ENCODE measurements around the gene MEOX2. TPM values are rescaled to one million over a fixed set of nuclear protein-coding genes. Genes with fewer than 3 reads are reported as not detected.

Gene MEOX2
- polyA plus RNA-seq, 2 of the 4 experiments (the other 2 are of a cell fraction): not detected

- Histone ChIP-seq H3K9me3 (no peaks in the 10 kb centered on the region), H3K4me1 (peaks cover 4% of the 10 kb centered on the region; the same call in 1 of the 3 replicates), H3K4me2 (no peak overlapping the region), H3K4me3 (no peak overlapping the region), H3K27ac (no peak overlapping the region)
- ChIA-PET CTCF (no interaction called here), POLR2A (no interaction called here)
- no peak for FAIRE-seq
- ATAC-seq: no peak
- DNase-seq (ENCODE audit: low read depth in 1 of 2, low spot score in 1 of 2): no peak
- TF ChIP-seq FOSB (CRISPR knock-in tag; IDR thresholded peaks at IDR 0.05) (no peak), FOSL2 (IDR thresholded peaks at IDR 0.05) (no peak), FOSL2 (CRISPR knock-in tag; IDR thresholded peaks at IDR 0.05) (peak; percentile 69)
- 45% methylated on average over 2 of the region's 2 CpGs for WGBS (ENCODE audit: missing lambda C conversion rate)
Observed at GRCh38 chr7:15621468-15621867, 65.0 kb downstream of the MEOX2 start.

GRCh38 chr7:15620491-15621185, 65.8 kb downstream of the MEOX2 start:
- ChIA-PET CTCF (no interaction called here), POLR2A (no interaction called here)
- H3K4me2 ChIP-seq: peak overlapping the region; percentile 16; the same call in 2 of the 3 replicates
- H3K4me3 ChIP-seq: no peak overlapping the region
- TF ChIP-seq ESRRA (IDR thresholded peaks at IDR 0.05; ENCODE audit: borderline replicate concordance, low read length) (no peak), NR3C1 (IDR thresholded peaks at IDR 0.05) (no peak), CBX2 (IDR thresholded peaks at IDR 0.05; ENCODE audit: borderline replicate concordance, low read depth) (no peak), FOSL2 (IDR thresholded peaks at IDR 0.05) (no peak), FOSL2 (CRISPR knock-in tag; IDR thresholded peaks at IDR 0.05) (no peak), JUNB (IDR thresholded peaks at IDR 0.05) (no peak), HMGXB4 (CRISPR knock-in tag; IDR thresholded peaks at IDR 0.05; ENCODE audit: borderline replicate concordance) (no peak), FOXS1 (CRISPR knock-in tag; IDR thresholded peaks at IDR 0.05) (no peak), MAZ (IDR thresholded peaks at IDR 0.05; ENCODE audit: borderline replicate concordance, low read depth, low read length) (no peak), RARB (CRISPR knock-in tag; IDR thresholded peaks at IDR 0.05) (no peak), GATA3 (IDR thresholded peaks at IDR 0.05; ENCODE audit: borderline replicate concordance) (no peak), HDAC2 (IDR thresholded peaks at IDR 0.05) (no peak), RAD21 (conservative IDR thresholded peaks at IDR 0.05 in 1 of 2, IDR thresholded peaks at IDR 0.05 in 1 of 2) (no peak), POLR2AphosphoS2 (conservative IDR thresholded peaks at IDR 0.05; ENCODE audit: low read length) (no peak), RNF2 (IDR thresholded peaks at IDR 0.05; ENCODE audit: borderline replicate concordance, low read depth) (no peak), ZSCAN20 (CRISPR knock-in tag; IDR thresholded peaks at IDR 0.05) (no peak), CHD4 (IDR thresholded peaks at IDR 0.05; ENCODE audit: borderline replicate concordance) (no peak)
- TF ChIP-seq, protein P1, sequence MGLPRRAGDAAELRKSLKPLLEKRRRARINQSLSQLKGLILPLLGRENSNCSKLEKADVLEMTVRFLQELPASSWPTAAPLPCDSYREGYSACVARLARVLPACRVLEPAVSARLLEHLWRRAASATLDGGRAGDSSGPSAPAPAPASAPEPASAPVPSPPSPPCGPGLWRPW (IDR thresholded peaks at IDR 0.05): no peak
- TF ChIP-seq, protein P2, sequence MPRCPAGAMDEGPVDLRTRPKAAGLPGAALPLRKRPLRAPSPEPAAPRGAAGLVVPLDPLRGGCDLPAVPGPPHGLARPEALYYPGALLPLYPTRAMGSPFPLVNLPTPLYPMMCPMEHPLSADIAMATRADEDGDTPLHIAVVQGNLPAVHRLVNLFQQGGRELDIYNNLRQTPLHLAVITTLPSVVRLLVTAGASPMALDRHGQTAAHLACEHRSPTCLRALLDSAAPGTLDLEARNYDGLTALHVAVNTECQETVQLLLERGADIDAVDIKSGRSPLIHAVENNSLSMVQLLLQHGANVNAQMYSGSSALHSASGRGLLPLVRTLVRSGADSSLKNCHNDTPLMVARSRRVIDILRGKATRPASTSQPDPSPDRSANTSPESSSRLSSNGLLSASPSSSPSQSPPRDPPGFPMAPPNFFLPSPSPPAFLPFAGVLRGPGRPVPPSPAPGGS (IDR thresholded peaks at IDR 0.05): no peak
- WGBS (ENCODE audit: missing lambda C conversion rate): 22% methylated on average over 6 of the region's 6 CpGs
- no peak overlapping the region for H3K27ac ChIP-seq
- ATAC-seq (no peak), FAIRE-seq (peak; percentile 23), DNase-seq (ENCODE audit: low read depth in 1 of 2, low spot score in 1 of 2) (no peak)
- H3K9me3 ChIP-seq: no peaks in the 10 kb centered on the region
- peaks cover 4% of the 10 kb centered on the region; the same call in 1 of the 3 replicates for H3K4me1 ChIP-seq

- WGBS (ENCODE audit: missing lambda C conversion rate): 76% methylated on average over 2 of the region's 2 CpGs
- ChIA-PET POLR2A (no interaction called here), CTCF (no interaction called here)
- Histone ChIP-seq H3K27ac (no peak overlapping the region), H3K4me1 (peaks cover 4% of the 10 kb centered on the region; the same call in 1 of the 3 replicates), H3K4me2 (no peak overlapping the region), H3K4me3 (no peak overlapping the region), H3K9me3 (no peaks in the 10 kb centered on the region)
- no peak for DNase-seq (ENCODE audit: low read depth in 1 of 2, low spot score in 1 of 2)
- TF ChIP-seq ESRRA (IDR thresholded peaks at IDR 0.05; ENCODE audit: borderline replicate concordance, low read length) (no peak), ZC3H11A (IDR thresholded peaks at IDR 0.05) (no peak), HOXB5 (CRISPR knock-in tag; IDR thresholded peaks at IDR 0.05) (no peak), KDM5A (IDR thresholded peaks at IDR 0.05) (no peak), SMC3 (IDR thresholded peaks at IDR 0.05) (no peak), RARB (CRISPR knock-in tag; IDR thresholded peaks at IDR 0.05) (no peak), EHMT2 (IDR thresholded peaks at IDR 0.05; ENCODE audit: low read depth) (no peak), CBX2 (IDR thresholded peaks at IDR 0.05; ENCODE audit: borderline replicate concordance, low read depth) (no peak), RFX5 (IDR thresholded peaks at IDR 0.05) (no peak), MAFK (IDR thresholded peaks at IDR 0.05; ENCODE audit: partially characterized antibody) (no peak), POLR2AphosphoS2 (conservative IDR thresholded peaks at IDR 0.05; ENCODE audit: low read length) (no peak), MAZ (IDR thresholded peaks at IDR 0.05; ENCODE audit: borderline replicate concordance, low read depth, low read length) (no peak), NFE2L2 (conservative IDR thresholded peaks at IDR 0.05; ENCODE audit: low read length) (no peak), CHD2 (IDR thresholded peaks at IDR 0.05; ENCODE audit: low read length, partially characterized antibody) (no peak), EP300 (IDR thresholded peaks at IDR 0.05) (no peak)
- TF ChIP-seq, protein P3, sequence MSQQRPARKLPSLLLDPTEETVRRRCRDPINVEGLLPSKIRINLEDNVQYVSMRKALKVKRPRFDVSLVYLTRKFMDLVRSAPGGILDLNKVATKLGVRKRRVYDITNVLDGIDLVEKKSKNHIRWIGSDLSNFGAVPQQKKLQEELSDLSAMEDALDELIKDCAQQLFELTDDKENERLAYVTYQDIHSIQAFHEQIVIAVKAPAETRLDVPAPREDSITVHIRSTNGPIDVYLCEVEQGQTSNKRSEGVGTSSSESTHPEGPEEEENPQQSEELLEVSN (IDR thresholded peaks at IDR 0.05; ENCODE audit: borderline replicate concordance, low read depth): no peak
- no peak for FAIRE-seq
- ATAC-seq: no peak
Observed at GRCh38 chr7:15618275-15618674, 68.2 kb downstream of the MEOX2 start.

Data from A549 (cell line).